ENCODE measurements around the gene ADGRA1.

DNA sequence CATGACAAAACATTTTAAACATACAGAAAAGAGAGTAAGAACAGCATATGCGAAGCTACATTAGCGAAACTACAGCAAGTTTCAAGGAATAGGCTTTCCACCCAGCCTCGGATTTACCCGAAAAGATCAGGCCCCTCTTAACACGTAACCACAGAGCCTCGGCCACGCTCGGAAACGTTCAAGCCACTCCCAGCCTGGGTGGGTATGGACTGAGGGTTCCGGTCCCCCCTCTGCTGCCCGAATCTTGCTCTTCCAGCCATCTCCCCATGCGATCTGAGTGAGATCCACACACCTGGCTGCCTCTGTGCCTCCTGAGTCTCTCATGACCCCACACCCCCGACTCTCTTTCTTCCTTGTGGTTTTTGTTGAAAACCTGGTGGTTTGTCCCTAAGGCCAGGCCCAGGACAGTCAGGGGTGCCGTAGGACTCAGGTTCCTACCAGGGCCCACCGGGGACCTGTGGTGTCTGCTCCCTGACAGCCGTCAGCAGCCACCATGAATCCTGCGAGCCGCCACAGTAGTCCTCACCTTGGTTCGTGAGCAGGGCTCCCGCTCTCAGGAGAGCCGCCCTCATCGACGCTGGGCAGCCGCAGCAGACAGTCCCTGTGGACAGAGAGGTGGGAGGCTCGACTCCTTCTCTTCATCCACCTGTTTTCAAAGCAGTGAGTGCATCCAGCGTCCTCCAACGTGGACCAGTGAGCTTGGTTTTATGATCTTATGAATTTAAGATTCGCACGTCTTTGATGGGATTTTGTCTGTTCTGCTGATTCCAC lies 90.8 kb downstream of the ADGRA1 start:
- TF ChIP-seq EZH2 (IDR thresholded peaks at IDR 0.05; ENCODE audit: borderline replicate concordance, low read depth, low read length, severe bottlenecking) (no peak), CTCF (IDR thresholded peaks at IDR 0.05; ENCODE audit: borderline replicate concordance, extremely low read depth, low read length, poor library complexity, severe bottlenecking) (no peak)

Data from DND-41 (cell line).